Head of caudate nucleus (tissue), 42 donors: ENCODE measurements around the gene SLC17A5.
"Not testable (repeated sequence)": the region's sequence is repeated elsewhere in the genome, so short reads cannot be mapped to it uniquely, and the experiment has no call there.

Experiments used
- DNase-seq, 42 donors: peaks; one replicate each; pipeline versions ENCODE4 v3.0.0 to v3.0.0-alpha.2; 2020 to 2021; ENCODE audit warnings: mixed read lengths in 7 of 42
- intact Hi-C: fragments of 100-400 bp; cut with DNase I; formaldehyde crosslinking; loops from one replicate; pipeline ENCODE4 v1.15.0; 2022

SLC17A5 gene

GRCh38 chr6:73631849-73632248 is 21.9 kb downstream of the SLC17A5 start:
- no peak for DNase-seq
- intact Hi-C loops, result no loop called here

DNA sequence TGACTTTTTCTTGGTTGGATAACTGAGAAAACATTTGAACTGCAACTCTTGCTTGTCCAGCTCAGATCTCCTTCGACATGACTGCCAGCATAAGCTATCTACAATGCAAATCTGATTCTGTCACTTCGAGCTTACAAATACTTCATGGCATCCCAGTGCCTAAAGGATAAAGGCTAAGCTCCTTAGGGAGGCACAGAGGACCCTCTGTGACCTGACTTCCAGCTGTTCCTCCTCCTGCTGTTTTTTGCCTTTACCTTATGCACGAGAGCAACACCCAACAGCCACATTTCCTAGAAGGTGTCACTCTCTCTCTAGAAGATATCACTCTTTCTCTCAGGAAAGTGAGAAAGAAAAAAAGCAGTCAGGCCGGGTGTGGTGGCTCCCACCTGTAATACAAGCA is 23.4 kb downstream of the SLC17A5 start:
- intact Hi-C loops, result no loop called here
- DNase-seq, result no peak

GRCh38 chr6:73624896-73625295 is 28.9 kb downstream of the SLC17A5 start:
- intact Hi-C loops, result no loop called here
- no peak for DNase-seq

DNA sequence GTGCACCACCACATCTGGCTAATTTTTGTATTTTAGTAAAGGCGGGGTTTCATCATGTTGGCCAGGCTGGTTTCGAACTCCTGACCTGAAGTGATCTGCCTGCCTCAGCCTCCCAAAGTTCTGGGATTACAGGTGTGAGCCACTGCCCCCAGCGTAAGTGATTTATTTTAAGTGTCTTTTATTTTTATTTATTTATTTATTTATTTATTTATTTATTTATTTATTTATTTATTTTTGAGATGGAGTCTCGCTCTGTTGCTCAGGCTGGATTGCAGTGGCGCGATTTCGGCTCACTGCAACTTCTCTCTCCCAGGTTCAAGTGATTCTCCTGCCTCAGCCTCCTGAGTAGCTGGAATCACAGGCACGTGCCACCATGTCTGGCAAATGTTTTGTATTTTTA is 30.3 kb downstream of the SLC17A5 start:
- intact Hi-C loops, DNase-seq: not testable (repeated sequence)

- DNase-seq, intact Hi-C loops: not testable (repeated sequence)
Observed at GRCh38 chr6:73618082-73618481, 35.7 kb downstream of the SLC17A5 start.

GRCh38 chr6:73614802-73615201 is 39.0 kb downstream of the SLC17A5 start:
- DNase-seq, result no peak
- intact Hi-C loops, result no loop called here

DNA sequence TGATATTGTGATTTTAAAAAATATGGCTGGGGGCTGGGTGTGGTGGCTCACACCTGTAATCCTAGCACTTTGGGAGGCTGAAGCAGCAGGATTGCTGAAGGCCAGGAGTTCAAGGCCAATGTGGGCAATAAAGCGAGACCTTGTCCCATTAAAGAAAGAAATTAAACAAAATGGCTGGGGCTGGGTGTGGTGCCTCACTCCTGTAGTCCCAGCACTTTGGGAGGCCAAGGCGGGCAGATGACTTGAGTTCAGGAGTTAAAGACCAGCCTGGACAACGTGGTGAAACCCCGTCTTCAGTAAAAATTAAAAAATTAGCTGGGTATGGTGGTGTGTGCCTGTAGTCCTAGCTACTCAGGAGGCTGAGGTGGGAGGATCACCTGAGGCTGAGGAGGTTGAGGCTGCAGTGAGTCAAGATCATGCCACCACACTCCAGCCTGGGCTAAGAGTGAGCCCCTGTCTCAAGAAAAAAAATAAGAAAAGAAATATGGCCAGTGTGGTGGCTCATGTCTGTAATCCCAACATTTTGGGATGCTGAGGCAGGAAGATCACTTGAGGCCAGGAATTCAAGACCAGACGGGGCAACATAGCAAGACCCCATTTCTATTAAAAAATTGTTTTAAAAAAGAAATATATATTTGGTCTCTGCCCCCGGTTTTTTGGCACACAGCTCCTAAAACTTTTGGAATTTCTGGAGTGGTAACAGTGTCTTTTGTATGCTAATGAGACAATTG is 39.8 kb downstream of the SLC17A5 start:
- no peak for DNase-seq
- intact Hi-C loops, result no loop called here

DNA sequence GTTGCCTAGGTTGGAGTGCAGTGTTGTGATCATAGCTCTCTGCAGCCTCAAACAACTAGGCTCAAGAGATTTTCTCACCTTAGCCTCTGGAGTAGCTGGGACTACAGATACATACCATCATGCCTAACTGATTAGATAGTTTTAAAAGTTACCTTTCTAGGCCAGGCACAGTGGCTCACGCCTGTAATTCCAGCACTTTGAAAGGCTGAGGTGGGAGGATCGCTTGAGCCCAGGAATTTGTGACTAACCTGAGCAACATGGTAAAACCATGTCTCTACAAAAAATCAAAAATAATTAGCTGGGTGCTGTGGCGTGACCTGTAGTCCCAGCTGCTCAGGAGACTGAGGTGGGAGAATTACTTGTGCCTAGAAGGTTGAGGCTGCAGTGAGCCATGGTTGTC is 41.2 kb downstream of the SLC17A5 start:
- peak in 1 of 42 donors; percentile 13 for DNase-seq
- intact Hi-C loops, result no loop called here

DNA sequence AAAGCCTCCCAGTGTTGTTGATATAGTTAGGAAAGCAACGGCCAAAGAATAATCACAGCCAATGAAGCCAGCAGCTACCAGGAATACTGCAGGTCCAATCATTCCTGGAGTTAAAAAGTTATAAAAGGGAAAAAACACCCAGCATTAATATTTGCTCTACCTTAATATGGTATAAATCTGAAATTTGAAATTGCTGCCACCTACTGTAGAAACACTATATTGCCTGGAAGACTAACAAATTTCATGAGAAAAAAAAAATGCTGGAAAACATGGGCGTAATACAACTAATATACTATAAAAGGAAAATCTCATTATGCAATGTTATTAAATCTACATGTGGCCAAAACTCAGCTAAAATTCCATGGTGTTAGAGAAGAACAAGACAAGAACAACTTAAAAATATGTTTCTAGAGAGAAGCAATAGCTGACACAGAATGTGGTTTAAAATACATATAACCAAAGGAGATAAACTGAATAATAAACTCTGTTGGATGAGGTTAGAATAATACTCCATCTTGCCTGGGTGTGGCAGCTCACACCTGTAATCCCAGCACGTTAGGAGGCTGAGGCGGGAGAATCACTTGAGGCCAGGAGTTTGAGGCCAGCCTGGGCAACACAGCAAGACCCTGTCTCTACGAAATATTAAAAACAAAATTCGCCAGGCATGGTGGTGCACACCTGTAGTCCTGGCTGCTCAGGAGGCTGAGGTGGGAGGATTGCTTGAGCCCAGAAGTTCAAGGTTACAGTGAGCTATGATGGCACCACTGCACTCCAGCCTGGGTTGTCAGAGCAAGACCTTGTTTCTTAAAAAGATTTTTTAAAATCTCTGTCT is 43.1 kb downstream of the SLC17A5 start:
- peak in 2 of 42 donors; percentile 10 to 27 for DNase-seq

DNA sequence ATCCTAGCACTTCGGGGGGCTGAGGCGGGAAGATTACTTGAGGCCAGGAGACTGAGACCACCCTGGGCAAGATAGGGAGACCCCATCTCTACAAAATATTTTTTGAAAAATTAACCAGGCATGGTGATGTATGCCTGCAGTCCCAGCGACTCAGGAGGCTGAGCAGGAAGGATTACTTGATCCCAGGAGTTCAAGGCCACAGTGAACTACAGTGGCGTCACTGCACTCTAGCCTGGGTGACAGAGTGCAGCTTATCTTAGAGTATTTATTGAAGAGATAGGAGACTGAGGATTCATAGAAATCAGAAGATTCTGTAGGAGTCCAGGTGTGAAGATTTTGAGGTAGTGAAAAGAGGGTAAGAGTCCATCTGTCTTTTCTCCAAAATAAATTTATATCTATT is 45.0 kb downstream of the SLC17A5 start:
- intact Hi-C loops, result no loop called here
- no peak for DNase-seq

More for the DNA sequence above, 43.1 kb downstream of the SLC17A5 start:
- intact Hi-C loops, result no loop called here

- intact Hi-C loops, result no loop called here
- DNase-seq, result no peak
Observed at GRCh38 chr6:73606428-73606827, 47.4 kb downstream of the SLC17A5 start.

DNA sequence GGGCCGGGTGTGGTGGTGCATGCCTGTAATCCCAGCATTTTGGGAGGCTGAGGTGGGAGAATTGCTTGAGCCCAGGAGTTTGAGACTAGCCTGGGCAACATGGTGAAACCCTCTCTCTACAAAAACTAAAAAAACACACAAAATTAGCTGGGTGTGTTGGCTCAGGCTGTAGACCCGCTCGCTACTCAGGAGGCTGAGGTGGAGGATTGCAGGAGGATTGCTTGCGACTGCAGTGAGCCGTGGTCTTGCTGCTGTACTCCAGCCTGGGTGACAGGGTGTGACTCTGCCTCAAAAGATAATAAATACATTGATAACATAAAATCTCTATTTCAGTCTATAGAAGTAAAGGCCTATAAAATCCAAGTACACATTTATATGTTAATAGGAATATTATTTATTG is 49.3 kb downstream of the SLC17A5 start:
- no peak for DNase-seq
- intact Hi-C loops, result no loop called here

- intact Hi-C loops, result no loop called here
Observed at GRCh38 chr6:73604020-73604419, 49.8 kb downstream of the SLC17A5 start.

DNA sequence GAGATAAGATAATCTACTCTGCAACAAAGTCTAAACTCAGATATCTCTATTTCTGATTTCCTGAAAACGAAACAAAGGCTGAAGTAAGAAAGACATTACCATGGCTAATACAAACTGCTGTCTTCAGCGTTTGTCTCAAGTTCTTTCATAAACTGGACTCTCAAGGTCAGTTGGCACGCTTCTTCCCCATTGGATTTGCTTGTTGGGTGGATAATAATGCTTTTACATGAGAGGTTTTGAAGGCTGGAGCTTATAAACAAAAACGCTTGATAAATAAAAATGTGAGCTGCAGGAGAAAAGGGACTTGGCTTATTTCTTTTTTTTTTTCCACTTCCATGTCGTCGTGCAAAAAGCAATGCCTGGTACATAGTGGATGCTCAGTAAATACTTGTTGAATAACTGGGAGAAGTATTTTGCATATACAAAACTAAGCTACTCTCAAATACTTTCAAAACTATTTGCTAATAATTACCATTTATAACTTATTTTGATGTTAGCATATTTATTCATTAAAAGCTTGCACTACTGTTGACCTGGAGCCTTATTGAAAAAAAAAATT is 67.3 kb downstream of the SLC17A5 start:
- intact Hi-C loops, result no loop called here
- DNase-seq, result no peak

More at GRCh38 chr6:73604020-73604419, 49.8 kb downstream of the SLC17A5 start:
- no peak for DNase-seq

GRCh38 chr6:73585566-73586415 is 68.0 kb downstream of the SLC17A5 start:
- intact Hi-C loops, result no loop called here
- peak in 15 of 42 donors; percentile 14 to 67 (median 33) for DNase-seq

DNA sequence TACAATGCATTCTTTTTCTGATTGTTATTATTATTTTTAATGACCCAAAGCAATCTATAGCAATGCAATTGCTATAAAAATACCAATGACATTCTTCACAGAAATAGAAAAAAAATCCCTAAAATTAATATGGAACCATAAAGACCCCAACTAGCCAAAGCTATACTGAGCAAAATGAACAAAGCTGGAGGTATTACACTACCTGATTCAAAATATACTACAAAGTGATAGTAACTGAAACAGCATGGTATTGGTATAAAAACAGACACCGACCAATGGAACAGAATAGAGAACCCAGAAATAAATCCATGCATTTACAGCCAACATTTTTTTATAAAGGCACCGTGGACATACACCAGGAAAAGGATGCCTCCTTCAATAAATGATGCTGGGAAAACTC is 72.5 kb downstream of the SLC17A5 start:
- intact Hi-C loops, result loop anchor here (2.0 kb wide), 1 partner anchor 58 kb away; no protein-coding TSS in a partner anchor
- no peak for DNase-seq

DNA sequence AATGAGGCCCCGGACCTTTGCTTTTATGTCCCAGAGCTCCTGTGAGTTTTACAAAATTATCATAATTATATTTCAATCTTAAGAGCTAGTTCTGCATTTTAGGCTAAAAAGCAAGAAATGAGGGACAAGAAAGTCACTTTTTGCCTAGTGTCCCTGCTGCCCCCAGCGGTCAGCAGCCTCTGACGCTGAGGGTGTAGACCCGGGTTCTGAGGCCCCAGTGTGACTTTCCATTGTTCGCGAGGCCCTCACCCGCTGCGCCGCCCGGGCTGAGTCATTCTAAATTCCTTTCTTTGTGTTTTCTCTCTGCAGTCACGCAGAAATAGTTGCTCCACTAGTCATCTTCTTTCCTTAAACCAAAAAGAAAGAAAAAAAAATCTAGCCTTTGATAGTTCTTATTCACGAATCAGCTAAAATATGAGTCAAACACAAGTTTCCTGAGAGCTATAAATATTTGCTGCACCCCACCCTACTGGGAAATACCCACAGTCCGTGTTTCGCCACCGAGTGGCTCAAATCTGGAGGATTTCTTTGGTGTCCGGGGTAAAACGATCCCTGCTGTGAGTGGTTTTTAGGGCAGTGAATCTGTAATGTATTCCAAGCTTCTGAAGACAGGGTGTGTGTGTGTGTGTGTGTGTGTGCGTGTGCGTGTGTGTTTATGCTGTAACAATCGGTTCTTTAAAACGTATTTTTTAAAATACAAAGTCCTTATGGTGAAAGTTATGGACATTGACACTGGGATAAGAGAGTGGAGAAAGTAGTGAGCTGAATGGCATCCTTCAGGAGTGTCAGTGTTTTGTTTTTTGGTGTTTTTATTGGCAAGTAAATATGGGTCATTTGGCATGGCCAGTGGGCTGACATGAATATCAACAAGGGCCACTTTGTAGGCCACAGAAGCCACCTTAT is 73.3 kb downstream of the SLC17A5 start:
- intact Hi-C loops, result loop anchor here (2.0 kb wide), 1 partner anchor 58 kb away; no protein-coding TSS in a partner anchor
- peak; percentile 57 to 94 (median 84) for DNase-seq

GRCh38 chr6:73579851-73580246 is 73.9 kb downstream of the SLC17A5 start:
- DNase-seq, result peak in 4 of 42 donors; percentile 30 to 40 (median 36)
- intact Hi-C loops, result loop anchor here (2.0 kb wide), 1 partner anchor 57 kb away; no protein-coding TSS in a partner anchor
